Psoas muscle (tissue), 8 donors: Measurements from ENCODE around the gene MICB. TPM values are rescaled to one million over a fixed set of nuclear protein-coding genes. Genes with fewer than 3 reads are reported as not detected.
A peak's percentile ranks its signal among the peaks of the same experiment; 100 is the strongest.
"Not testable (repeated sequence)": the region's sequence is repeated elsewhere in the genome, so short reads cannot be mapped to it uniquely, and the experiment has no call there.

Experiments used
- ATAC-seq, 4 donors: fragments of 200-7000 bp; cut with Tn5 transposase; one replicate each; pipeline ENCODE4 v1.9.1; 2020; ENCODE audit warnings: moderate library complexity in 3 of 4, mild to moderate bottlenecking in 2 of 4
- DNase-seq, 2 donors: peaks; one replicate each; pipeline ENCODE4 v3.0.0-alpha.2; 2020
- H3K27ac ChIP-seq: fragments of 200-600 bp; one replicate; pipeline ENCODE4 v1.8.0; 2022
- H3K27me3 ChIP-seq, 3 donors: fragments of 200-600 bp in 1 of 3; one replicate each; pipeline versions ENCODE4 v1.6.1 to v1.8.0; 2013 to 2022; ENCODE audit warnings: low read length in 2 of 3, mild to moderate bottlenecking in 2 of 3, moderate library complexity in 1 of 3; ENCODE audit not compliant: insufficient read depth in 3 of 3
- H3K36me3 ChIP-seq, 2 donors: fragments of 200-600 bp in 1 of 2; one replicate each; pipeline versions ENCODE4 v1.6.1 to v1.8.0; 2013 to 2022; ENCODE audit warnings: low read depth in 1 of 2, mild to moderate bottlenecking in 1 of 2, moderate library complexity in 1 of 2; ENCODE audit not compliant: insufficient read depth in 1 of 2
- H3K4me1 ChIP-seq: fragments of 200-600 bp; one replicate; pipeline ENCODE4 v1.8.0; 2022
- H3K4me3 ChIP-seq: fragments of 200-600 bp; one replicate; pipeline ENCODE4 v1.8.0; 2022; ENCODE audit warnings: mild to moderate bottlenecking
- H3K9me3 ChIP-seq: fragments of 200-600 bp; one replicate; pipeline ENCODE4 v1.8.0; 2022
- WGBS, 3 donors: extraction: QIAGEN DNeasy Blood & Tissue Kit; methylation state at CpG; one replicate each; pipeline versions ENCODE4 v1.1.6 to v1.1.7; 2013; 5-methylcytosine and 5-hydroxymethylcytosine counted together
- intact Hi-C, 2 donors: fragments of 100-400 bp; cut with DNase I; formaldehyde crosslinking; loops; one replicate each; pipeline versions ENCODE4 v1.11.0 to v1.14.2; 2022
- polyA plus RNA-seq, 3 donors: library from polyadenylated mRNA; stranded (reverse); fragments of 200-250 nt; gene quantifications; one replicate each; pipeline ENCODE4 v1.2.3, GENCODE V29; 2013
- total RNA-seq, 4 donors: library from RNA; stranded (reverse); fragmentation: NEBNext Ultra II Directional in 2 of 4; extraction: Animal tissue kit (Norgen Biotek cat#: 25700) in 2 of 4; gene quantifications; one replicate each; pipeline versions ENCODE4 v1.2.1 to v1.2.4, GENCODE V29; 2021 to 2023
- TF ChIP-seq, protein P1 (sequence below): fragments of 200-600 bp; IDR thresholded peaks from one replicate; pipeline ENCODE4 v1.8.0; 2022; ENCODE audit warnings: antibody characterized with exemption
- donor health status: healthy with polysubstance abuse.
- donor health status: DM: no; HTN: no; CAD: no; lungs with moderate emphysema.
- donor health status: Bipolar disorder and iron deficiency.
- donor health status: healthy.
- donor health status: DM: yes; HTN: yes; CAD: no.
- donor health status: DM: no; HTN: no; CAD: no.
- donor health status: DM: no; HTN: no; CAD: no.
- donor health status: DM: yes; HTN: yes; CAD: no.

Gene MICB
- total and polyA plus RNA-seq, 7 donors: 0.25 to 1.0 (median 0.65) TPM

DNA sequence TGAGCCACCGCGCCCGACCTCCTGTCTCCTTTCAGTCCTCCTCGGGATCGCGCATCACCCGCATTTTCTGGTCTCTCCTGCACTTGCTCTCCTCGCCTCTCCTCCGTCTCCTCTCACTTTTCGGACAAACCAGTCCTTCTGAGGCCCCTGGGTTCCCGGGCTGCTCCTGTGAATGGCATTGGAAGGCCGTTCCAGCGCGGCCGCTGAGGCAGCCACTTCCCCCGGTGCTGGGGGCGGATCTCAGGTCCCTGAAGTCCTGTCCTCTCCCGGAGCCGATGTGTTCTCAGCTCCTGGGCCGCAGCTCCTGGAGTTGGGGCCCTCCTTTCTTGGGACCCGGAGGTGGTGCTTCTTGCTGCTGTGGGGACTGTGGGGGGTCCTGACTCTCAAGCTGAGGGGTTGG is 803 bp downstream of the MICB start:
- TF ChIP-seq, protein P1, sequence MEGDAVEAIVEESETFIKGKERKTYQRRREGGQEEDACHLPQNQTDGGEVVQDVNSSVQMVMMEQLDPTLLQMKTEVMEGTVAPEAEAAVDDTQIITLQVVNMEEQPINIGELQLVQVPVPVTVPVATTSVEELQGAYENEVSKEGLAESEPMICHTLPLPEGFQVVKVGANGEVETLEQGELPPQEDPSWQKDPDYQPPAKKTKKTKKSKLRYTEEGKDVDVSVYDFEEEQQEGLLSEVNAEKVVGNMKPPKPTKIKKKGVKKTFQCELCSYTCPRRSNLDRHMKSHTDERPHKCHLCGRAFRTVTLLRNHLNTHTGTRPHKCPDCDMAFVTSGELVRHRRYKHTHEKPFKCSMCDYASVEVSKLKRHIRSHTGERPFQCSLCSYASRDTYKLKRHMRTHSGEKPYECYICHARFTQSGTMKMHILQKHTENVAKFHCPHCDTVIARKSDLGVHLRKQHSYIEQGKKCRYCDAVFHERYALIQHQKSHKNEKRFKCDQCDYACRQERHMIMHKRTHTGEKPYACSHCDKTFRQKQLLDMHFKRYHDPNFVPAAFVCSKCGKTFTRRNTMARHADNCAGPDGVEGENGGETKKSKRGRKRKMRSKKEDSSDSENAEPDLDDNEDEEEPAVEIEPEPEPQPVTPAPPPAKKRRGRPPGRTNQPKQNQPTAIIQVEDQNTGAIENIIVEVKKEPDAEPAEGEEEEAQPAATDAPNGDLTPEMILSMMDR: no peak
- ATAC-seq (no peak), DNase-seq (no peak)
- intact Hi-C loops: loop anchor here in 1 of 2 donors (5.0 kb wide), 1 partner anchor 44 kb away; the partner anchor contains the start of gene DDX39B
- WGBS, 3 donors: 2 to 12% (median 6%) methylated on average over 21 of the region's 21 CpGs
- Histone ChIP-seq H3K4me3 (peak overlapping the region; percentile 67), H3K4me1 (peaks cover 2% of the 10 kb centered on the region), H3K27me3 (peaks cover 0 to 35% (median 8%) of the 10 kb centered on the region in 3 donors), H3K36me3 (no peaks in the 10 kb centered on the region), H3K27ac (no peak overlapping the region), H3K9me3 (peaks cover 4% of the 10 kb centered on the region)

DNA sequence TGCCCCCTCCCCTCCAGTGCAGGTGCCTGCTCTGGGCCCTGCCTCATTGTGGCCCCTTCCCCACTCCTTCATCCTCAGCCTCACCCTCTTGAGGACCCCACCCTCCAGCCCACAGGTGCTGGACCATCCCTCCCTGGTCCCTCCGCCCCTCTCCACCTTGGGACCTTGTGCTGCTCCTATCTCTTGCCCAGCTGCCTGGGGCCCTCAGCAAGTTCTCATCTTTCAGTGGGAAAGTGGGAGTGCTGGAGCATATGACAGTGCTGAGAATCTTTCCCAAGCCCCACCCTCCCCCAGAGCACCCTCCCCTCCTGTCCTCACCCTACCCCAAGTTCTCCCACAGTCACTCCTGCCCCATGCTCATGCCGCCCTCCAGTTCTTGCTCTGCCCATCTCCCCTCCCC is 1.7 kb downstream of the MICB start:
- not testable (repeated sequence) for H3K4me1 ChIP-seq, ATAC-seq, DNase-seq, H3K36me3 ChIP-seq, H3K27ac ChIP-seq, H3K4me3 ChIP-seq, H3K9me3 ChIP-seq
- intact Hi-C loops: loop anchor here in 1 of 2 donors (5.0 kb wide), 1 partner anchor 43 kb away; the partner anchor contains the start of gene DDX39B
- 60 to 100% methylated on average over 1 of the region's 2 CpGs; no CpG with 5 or more reads in 1 of the 3 donors for WGBS, 3 donors
- H3K27me3 ChIP-seq: peaks cover 0 to 28% (median 8%) of the 10 kb centered on the region in 3 donors

DNA sequence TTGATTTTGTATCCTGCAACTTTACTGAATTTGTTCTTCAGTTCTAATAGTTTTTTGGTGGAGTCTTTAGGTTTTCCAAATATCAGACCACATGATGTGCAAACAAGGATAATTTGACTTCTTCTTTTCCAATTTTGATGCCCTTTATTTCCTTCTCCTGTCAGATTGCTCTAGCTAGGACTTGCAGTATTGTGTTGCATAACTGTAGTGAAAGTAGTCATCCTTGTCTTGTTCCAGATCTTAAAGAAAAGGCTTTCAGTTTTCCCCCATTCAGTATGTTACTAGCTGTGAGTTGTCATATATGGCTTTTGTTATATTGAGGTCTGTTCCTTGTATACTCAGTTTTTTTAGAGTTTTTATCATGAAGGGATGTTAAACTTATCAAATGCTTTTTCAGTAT is 4.6 kb downstream of the MICB start:
- H3K36me3 ChIP-seq: no peaks in the 10 kb centered on the region
- H3K4me3 ChIP-seq: no peak overlapping the region
- intact Hi-C loops: no loop called here
- TF ChIP-seq, protein P1: no peak
- no peak overlapping the region for H3K27ac ChIP-seq
- peaks cover 4% of the 10 kb centered on the region for H3K9me3 ChIP-seq
- no peaks in the 10 kb centered on the region for H3K4me1 ChIP-seq
- peaks cover 0 to 25% (median 6%) of the 10 kb centered on the region in 3 donors for H3K27me3 ChIP-seq
- ATAC-seq (no peak), DNase-seq (no peak)

DNA sequence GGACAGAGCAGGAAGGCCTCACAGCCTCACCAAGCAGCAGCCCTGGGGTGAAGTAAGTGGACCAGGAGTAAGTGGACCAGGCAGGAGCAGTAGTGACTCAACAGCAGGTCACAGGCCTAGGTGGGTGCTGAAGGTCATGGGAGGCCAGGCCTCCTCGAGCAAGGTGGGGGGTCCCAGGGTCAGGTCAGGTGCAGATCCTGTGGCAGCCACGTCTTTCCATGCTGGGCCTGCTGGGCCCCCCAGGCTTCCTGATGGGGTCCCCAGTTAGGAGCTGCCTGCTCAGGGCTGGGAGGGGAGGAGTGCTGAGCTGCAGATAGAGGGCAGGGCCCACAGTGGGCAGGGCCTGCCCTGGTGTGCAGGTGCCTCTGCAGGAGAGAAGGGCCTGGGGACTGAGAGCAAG is 11.1 kb downstream of the MICB start:
- WGBS, 3 donors: 35 to 42% (median 39%) methylated on average over 2 of the region's 2 CpGs
- DNase-seq, H3K4me3 ChIP-seq, H3K27ac ChIP-seq, H3K27me3 ChIP-seq, H3K4me1 ChIP-seq, H3K9me3 ChIP-seq, H3K36me3 ChIP-seq: not testable (repeated sequence)
- intact Hi-C loops: loop anchor here in 1 of 2 donors (5.0 kb wide), 1 partner anchor 402 kb away; no protein-coding TSS in a partner anchor
- ATAC-seq: peak in 1 of 4 donors; percentile 43

DNA sequence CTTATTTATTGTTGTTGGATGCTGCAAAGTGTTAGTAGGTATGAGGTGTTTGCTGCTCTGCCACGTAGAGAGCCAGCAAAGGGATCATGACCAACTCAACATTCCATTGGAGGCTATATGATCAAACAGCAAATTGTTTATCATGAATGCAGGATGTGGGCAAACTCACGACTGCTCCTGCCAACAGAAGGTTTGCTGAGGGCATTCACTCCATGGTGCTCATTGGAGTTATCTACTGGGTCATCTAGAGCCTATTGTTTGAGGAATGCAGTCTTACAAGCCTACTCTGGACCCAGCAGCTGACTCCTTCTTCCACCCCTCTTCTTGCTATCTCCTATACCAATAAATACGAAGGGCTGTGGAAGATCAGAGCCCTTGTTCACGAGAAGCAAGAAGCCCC is 12.1 kb downstream of the MICB start:
- no peaks in the 10 kb centered on the region for H3K9me3 ChIP-seq
- ATAC-seq (no peak), DNase-seq (no peak)
- WGBS, 3 donors: 69 to 77% (median 72%) methylated on average over 4 of the region's 4 CpGs
- H3K36me3 ChIP-seq: no peaks in the 10 kb centered on the region
- TF ChIP-seq, protein P1: no peak
- peaks cover 0 to 2% (median 0%) of the 10 kb centered on the region in 3 donors for H3K27me3 ChIP-seq
- intact Hi-C loops: no loop called here
- no peak overlapping the region for H3K27ac ChIP-seq
- no peak overlapping the region for H3K4me3 ChIP-seq
- H3K4me1 ChIP-seq: no peaks in the 10 kb centered on the region
